Neural progenitor cell (in vitro differentiated cells): ENCODE results near the gene KDSR.

Experiments
- EZH2 ChIP-seq: fragments of 200-600 bp; sonication (generic); IDR thresholded peaks from 2 replicates; pipeline ENCODE4 v1.6.1; 2017; ENCODE audit warnings: antibody characterized with exemption, mild to moderate bottlenecking, moderate library complexity
- TF ChIP-seq, protein P1 (sequence below): fragments of 200-600 bp; sonication (generic); IDR thresholded peaks from 2 replicates; pipeline ENCODE4 v1.5.1; 2017; ENCODE audit warnings: antibody characterized with exemption, mild to moderate bottlenecking

DNA sequence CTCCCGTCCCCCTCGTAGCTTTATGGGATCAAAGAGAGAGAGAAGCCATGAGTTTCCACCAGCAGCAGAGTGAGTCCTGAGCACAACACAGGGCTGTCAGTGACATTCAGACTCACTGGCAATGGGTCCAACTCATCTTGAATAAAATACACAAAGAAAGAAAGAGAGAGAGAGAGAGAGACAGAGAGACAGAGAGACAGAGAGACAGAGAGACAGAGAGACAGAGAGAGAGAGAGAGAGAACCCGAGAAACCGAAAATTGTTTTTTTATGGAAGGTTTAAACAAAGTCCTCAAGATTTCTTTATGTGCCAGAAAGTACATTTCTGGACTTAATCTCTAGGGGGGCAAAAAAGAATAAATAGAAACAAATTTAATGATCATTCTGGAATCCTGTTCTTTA lies 35.9 kb downstream of the KDSR start:
- TF ChIP-seq, protein P1, sequence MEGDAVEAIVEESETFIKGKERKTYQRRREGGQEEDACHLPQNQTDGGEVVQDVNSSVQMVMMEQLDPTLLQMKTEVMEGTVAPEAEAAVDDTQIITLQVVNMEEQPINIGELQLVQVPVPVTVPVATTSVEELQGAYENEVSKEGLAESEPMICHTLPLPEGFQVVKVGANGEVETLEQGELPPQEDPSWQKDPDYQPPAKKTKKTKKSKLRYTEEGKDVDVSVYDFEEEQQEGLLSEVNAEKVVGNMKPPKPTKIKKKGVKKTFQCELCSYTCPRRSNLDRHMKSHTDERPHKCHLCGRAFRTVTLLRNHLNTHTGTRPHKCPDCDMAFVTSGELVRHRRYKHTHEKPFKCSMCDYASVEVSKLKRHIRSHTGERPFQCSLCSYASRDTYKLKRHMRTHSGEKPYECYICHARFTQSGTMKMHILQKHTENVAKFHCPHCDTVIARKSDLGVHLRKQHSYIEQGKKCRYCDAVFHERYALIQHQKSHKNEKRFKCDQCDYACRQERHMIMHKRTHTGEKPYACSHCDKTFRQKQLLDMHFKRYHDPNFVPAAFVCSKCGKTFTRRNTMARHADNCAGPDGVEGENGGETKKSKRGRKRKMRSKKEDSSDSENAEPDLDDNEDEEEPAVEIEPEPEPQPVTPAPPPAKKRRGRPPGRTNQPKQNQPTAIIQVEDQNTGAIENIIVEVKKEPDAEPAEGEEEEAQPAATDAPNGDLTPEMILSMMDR = no peak
- TF ChIP-seq EZH2 = no peak
